AG04449 (cell line): Measurements from ENCODE around the gene SBNO2.

ENCODE experiments used
- CTCF ChIA-PET: fragments of 350-600 bp; formaldehyde crosslinking; extraction: SDS; loops from one replicate; lab custom pipeline; 2021; ENCODE audit warnings: antibody characterized with exemption; lab: Yijun Ruan, JAX
- POLR2A ChIA-PET: fragments of 400-600, 350-600 bp; formaldehyde crosslinking; extraction: SDS; loops from one replicate; lab custom pipeline; 2020; ENCODE audit warnings: antibody characterized with exemption, inconsistent platforms; lab: Yijun Ruan, JAX
- DNase-seq: peaks from one replicate; pipeline ENCODE4 v3.0.0-alpha.2; 2010; ENCODE audit warnings: low read depth, low spot score
- H3K4me3 ChIP-seq: 2 replicates; pipeline ENCODE4 v1.5.1; 2011; ENCODE audit warnings: low read depth, mild to moderate bottlenecking, control low read depth, low read length
- TF ChIP-seq, protein P1 (sequence below): IDR thresholded peaks from one replicate; pipeline ENCODE4 v1.5.1; 2011; ENCODE audit warnings: mild to moderate bottlenecking, moderate library complexity, low read length, control low read depth, inconsistent platforms; ENCODE audit not compliant: insufficient read depth; ENCODE audit errors: missing control alignments

The SBNO2 gene

GRCh38 chr19:1084024-1084868, 89.8 kb downstream of the SBNO2 start:
- TF ChIP-seq, protein P1, sequence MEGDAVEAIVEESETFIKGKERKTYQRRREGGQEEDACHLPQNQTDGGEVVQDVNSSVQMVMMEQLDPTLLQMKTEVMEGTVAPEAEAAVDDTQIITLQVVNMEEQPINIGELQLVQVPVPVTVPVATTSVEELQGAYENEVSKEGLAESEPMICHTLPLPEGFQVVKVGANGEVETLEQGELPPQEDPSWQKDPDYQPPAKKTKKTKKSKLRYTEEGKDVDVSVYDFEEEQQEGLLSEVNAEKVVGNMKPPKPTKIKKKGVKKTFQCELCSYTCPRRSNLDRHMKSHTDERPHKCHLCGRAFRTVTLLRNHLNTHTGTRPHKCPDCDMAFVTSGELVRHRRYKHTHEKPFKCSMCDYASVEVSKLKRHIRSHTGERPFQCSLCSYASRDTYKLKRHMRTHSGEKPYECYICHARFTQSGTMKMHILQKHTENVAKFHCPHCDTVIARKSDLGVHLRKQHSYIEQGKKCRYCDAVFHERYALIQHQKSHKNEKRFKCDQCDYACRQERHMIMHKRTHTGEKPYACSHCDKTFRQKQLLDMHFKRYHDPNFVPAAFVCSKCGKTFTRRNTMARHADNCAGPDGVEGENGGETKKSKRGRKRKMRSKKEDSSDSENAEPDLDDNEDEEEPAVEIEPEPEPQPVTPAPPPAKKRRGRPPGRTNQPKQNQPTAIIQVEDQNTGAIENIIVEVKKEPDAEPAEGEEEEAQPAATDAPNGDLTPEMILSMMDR = no peak
- ChIA-PET CTCF (interaction anchor here (0.5 to 1.7 kb wide), 3 partner anchors 10 to 104 kb away, joined by 3 to 5 read pairs (median 3); partner anchors contain the start of gene ARHGAP45), POLR2A (interaction anchor here (0.7 to 1.7 kb wide), 2 partner anchors 8 to 10 kb away, joined by 4 to 5 read pairs; no protein-coding TSS in a partner anchor)
- no peak overlapping the region for H3K4me3 ChIP-seq
- no peak for DNase-seq

- POLR2A ChIA-PET = interaction anchor here (0.6 to 1.7 kb wide), 2 partner anchors 11 to 48 kb away, joined by 3 to 5 read pairs; no protein-coding TSS in a partner anchor
Observed at GRCh38 chr19:1082928-1083816, 90.9 kb downstream of the SBNO2 start.

DNA sequence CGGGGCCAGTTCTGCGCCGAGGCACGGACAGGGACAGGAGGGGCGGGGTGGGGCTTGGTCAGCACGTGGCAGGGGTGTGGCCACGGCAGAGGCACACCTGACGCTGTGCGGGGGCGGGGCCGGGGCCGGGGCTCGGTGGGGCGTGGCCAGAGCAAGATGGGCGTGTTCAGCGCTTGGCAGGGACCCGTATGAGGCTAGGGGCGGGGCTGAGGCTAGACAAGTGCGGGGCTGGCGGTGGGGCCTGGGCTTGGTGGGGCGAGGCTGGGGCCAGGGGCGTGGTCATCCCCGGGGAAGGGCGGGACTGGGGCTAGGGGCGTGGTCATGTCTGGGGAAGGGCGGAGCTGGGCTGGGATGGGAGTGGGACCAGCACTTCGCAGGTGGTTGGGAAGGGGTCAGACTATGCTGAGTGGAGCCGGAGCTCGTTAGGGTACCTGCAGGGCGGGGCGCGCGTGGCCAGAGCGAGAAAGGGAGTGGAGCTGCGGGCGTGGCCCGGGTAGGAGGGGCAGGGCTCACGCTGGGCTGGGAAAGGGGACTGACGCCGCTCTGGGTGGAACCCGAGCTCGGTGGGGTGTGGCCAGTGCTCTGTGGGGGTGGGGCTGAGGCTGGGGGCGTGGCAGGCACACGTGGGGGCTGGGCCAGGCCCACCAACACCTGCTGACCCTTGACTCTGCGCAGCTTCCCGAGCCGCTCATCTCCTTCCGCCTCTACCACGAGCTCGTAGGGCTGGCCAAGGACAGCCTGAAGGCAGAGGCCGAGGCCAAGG, 91.7 kb downstream of the SBNO2 start:
- POLR2A ChIA-PET = interaction anchor here (0.6 kb wide), 2 partner anchors 47 to 54 kb away, joined by 3 read pairs; no protein-coding TSS in a partner anchor
- CTCF ChIA-PET = interaction anchor here (1.2 to 1.5 kb wide), 3 partner anchors 8 to 62 kb away, joined by 3 to 4 read pairs (median 4); no protein-coding TSS in a partner anchor
- no peak for DNase-seq
- TF ChIP-seq, protein P1 = no peak
- H3K4me3 ChIP-seq = no peak overlapping the region

More at GRCh38 chr19:1082928-1083816, 90.9 kb downstream of the SBNO2 start:
- TF ChIP-seq, protein P1 = no peak
- no peak for DNase-seq
- CTCF ChIA-PET = interaction anchor here (1.3 kb wide), 1 partner anchor 10 kb away, joined by 3 read pairs; no protein-coding TSS in a partner anchor
- no peak overlapping the region for H3K4me3 ChIP-seq

- CTCF ChIA-PET = interaction anchor here (1.2 to 2.0 kb wide), 4 partner anchors 9 to 62 kb away, joined by 3 to 11 read pairs (median 4); no protein-coding TSS in a partner anchor
- no peak overlapping the region for H3K4me3 ChIP-seq
- POLR2A ChIA-PET = no interaction called here
- no peak for DNase-seq
- TF ChIP-seq, protein P1 = no peak
Observed at GRCh38 chr19:1081301-1082164, 92.5 kb downstream of the SBNO2 start.
